Endodermal cell (in vitro differentiated cells): ENCODE data around the gene CFAP69. TPM values are rescaled to one million over a fixed set of nuclear protein-coding genes. Genes with fewer than 3 reads are reported as not detected.
"Not testable (repeated sequence)": the region's sequence is repeated elsewhere in the genome, so short reads cannot be mapped to it uniquely, and the experiment has no call there.

Source experiments
- DNase-seq: peaks from one replicate; pipeline ENCODE4 v3.0.0-alpha.2; 2017
- H3K27ac ChIP-seq: 2 replicates; pipeline ENCODE4 v1.5.1; 2013; ENCODE audit warnings: mild to moderate bottlenecking, low read depth, low read length, moderate library complexity
- H3K27me3 ChIP-seq: 2 replicates; pipeline ENCODE4 v1.6.1; 2013; ENCODE audit warnings: mild to moderate bottlenecking, low read length, moderate library complexity; ENCODE audit not compliant: insufficient read depth, control insufficient read depth, poor library complexity, severe bottlenecking
- H3K36me3 ChIP-seq: 2 replicates; pipeline ENCODE4 v1.7.0; 2013; ENCODE audit warnings: mild to moderate bottlenecking, low read length, moderate library complexity; ENCODE audit not compliant: control insufficient read depth, insufficient read depth
- H3K4me1 ChIP-seq: one replicate; pipeline ENCODE4 v1.7.0; 2013; ENCODE audit warnings: low read length; ENCODE audit not compliant: control insufficient read depth, insufficient read depth
- H3K4me3 ChIP-seq: 2 replicates; pipeline ENCODE4 v1.5.1; 2013; ENCODE audit warnings: mild to moderate bottlenecking, low read length, moderate library complexity
- H3K9ac ChIP-seq: 2 replicates; pipeline ENCODE4 v1.6.1; 2013; ENCODE audit warnings: mild to moderate bottlenecking, low read length, moderate library complexity; ENCODE audit not compliant: poor library complexity, severe bottlenecking; ENCODE audit errors: extremely low read depth
- H3K9me3 ChIP-seq: 2 replicates; pipeline ENCODE4 v1.6.1; 2013; ENCODE audit warnings: mild to moderate bottlenecking, low read length, moderate library complexity; ENCODE audit not compliant: control insufficient read depth
- H3K27ac Mint-ChIP-seq: 2 replicates; pipeline ENCODE4 v1.8.0; 2020; ENCODE audit warnings: mixed read lengths
- H3K27me3 Mint-ChIP-seq: 2 replicates; pipeline ENCODE4 v1.8.0; 2021; ENCODE audit warnings: mild to moderate bottlenecking, mixed read lengths; ENCODE audit not compliant: insufficient read depth
- H3K36me3 Mint-ChIP-seq: 2 replicates; pipeline ENCODE4 v1.8.0; 2020; ENCODE audit warnings: low read depth, mixed read lengths
- H3K4me1 Mint-ChIP-seq: 2 replicates; pipeline ENCODE4 v1.8.0; 2020; ENCODE audit warnings: mixed read lengths
- H3K4me3 Mint-ChIP-seq: 2 replicates; pipeline ENCODE4 v1.8.0; 2020; ENCODE audit warnings: mild to moderate bottlenecking, moderate library complexity, mixed read lengths
- H3K9me3 Mint-ChIP-seq: 2 replicates; pipeline ENCODE4 v1.8.0; 2020; ENCODE audit warnings: mild to moderate bottlenecking, mixed read lengths
- WGBS, 2 experiments: methylation state at CpG; one replicate each; pipeline versions ENCODE4 v1.1.5 to v1.1.7; 2013; ENCODE audit warnings: missing lambda C conversion rate in 2 of 2, mixed read lengths in 1 of 2; ENCODE audit not compliant: insufficient coverage in 1 of 2, insufficient read length in 1 of 2; 5-methylcytosine and 5-hydroxymethylcytosine counted together
- total RNA-seq, 2 donors: library from RNA; stranded (reverse); fragmentation: NEBNext Ultra II Directional in 1 of 2; extraction: Animal tissue kit (Norgen Biotek cat#: 25700) in 1 of 2; gene quantifications; 2 replicates in 1 of 2; 3 replicates in 1 of 2; pipeline ENCODE4 v1.2.1, GENCODE V29; 2021
- TF ChIP-seq, protein P1 (sequence below): fragments of 200-600 bp; sonication (generic); conservative IDR thresholded peaks from 2 replicates; pipeline ENCODE4 v1.5.0; 2021; ENCODE audit warnings: antibody characterized with exemption, mild to moderate bottlenecking

Gene CFAP69
- total RNA-seq, 2 donors from 2014 or later = 4.9 to 6.6 TPM

DNA sequence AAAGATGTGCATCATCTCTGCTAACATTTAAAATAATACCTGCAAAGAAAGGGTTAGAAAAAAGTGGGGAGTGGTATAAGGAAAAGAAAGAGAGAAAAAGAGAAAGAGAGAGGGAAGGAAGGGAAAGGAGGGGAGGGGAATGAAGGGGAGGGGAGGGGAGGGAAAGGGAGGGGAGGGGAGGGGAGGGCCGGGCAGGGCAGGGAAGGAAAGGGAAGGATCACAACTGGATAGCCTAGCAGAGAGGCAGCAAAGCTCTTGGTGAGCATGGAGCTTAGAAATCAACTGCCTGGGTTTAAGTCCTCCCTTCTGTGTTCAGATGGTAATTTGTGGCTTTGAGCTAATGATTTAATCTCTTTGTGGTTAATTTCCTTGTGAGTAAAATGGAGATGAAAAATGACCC, 81.5 kb downstream of the CFAP69 start:
- H3K27me3 ChIP-seq = peaks cover 25% of the 10 kb centered on the region
- H3K4me1 ChIP-seq = no peaks in the 10 kb centered on the region
- Mint-ChIP-seq H3K27ac (no peak overlapping the region), H3K9me3 (no peaks in the 10 kb centered on the region), H3K36me3 (no peaks in the 10 kb centered on the region), H3K4me1 (no peaks in the 10 kb centered on the region), H3K27me3 (peaks cover 26% of the 10 kb centered on the region), H3K4me3 (no peak overlapping the region)
- no peaks in the 10 kb centered on the region for H3K9me3 ChIP-seq
- TF ChIP-seq, protein P1, sequence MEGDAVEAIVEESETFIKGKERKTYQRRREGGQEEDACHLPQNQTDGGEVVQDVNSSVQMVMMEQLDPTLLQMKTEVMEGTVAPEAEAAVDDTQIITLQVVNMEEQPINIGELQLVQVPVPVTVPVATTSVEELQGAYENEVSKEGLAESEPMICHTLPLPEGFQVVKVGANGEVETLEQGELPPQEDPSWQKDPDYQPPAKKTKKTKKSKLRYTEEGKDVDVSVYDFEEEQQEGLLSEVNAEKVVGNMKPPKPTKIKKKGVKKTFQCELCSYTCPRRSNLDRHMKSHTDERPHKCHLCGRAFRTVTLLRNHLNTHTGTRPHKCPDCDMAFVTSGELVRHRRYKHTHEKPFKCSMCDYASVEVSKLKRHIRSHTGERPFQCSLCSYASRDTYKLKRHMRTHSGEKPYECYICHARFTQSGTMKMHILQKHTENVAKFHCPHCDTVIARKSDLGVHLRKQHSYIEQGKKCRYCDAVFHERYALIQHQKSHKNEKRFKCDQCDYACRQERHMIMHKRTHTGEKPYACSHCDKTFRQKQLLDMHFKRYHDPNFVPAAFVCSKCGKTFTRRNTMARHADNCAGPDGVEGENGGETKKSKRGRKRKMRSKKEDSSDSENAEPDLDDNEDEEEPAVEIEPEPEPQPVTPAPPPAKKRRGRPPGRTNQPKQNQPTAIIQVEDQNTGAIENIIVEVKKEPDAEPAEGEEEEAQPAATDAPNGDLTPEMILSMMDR = no peak
- no peak overlapping the region for H3K9ac ChIP-seq
- H3K27ac ChIP-seq = no peak overlapping the region
- DNase-seq = no peak
- no peak overlapping the region for H3K4me3 ChIP-seq
- no CpG with 5 or more reads among the region's 1 CpG for WGBS, 2 experiments
- H3K36me3 ChIP-seq = no peaks in the 10 kb centered on the region

DNA sequence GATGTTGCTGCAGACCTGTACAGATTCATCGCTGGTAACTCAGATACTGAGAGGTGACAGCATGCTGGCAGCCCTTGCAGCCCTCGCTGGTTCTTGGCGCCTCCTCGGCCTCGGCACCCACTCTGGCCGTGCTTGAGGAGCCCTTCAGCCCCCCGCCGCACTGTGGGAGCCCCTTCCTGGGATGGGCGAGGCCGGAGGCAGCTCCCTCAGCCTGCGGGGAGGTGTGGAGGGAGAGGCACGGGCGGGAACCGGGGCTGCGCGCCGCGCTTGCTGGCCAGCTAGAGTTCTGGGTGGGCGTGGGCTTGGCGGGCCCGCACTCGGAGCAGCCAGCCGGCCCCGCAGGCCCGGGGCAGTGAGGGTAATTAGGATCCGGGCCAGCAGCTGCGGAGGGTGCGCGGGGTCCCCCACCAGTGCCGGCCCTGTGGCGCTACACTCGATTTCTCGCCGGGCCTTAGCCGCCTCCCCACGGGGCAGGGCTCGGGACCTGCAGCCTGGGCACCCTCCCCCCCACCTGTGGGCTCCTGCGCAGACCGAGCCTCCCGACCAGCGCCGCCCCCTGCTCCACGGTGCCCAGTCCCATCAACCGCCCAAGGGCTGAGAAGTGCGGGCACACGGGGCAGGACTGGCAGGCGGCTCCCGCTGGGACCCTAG, 89.3 kb downstream of the CFAP69 start:
- Mint-ChIP-seq H3K27me3 (peaks cover 1% of the 10 kb centered on the region), H3K4me1 (no peaks in the 10 kb centered on the region), H3K4me3 (no peak overlapping the region), H3K9me3 (peaks cover 9% of the 10 kb centered on the region), H3K27ac (no peak overlapping the region), H3K36me3 (no peaks in the 10 kb centered on the region)
- Histone ChIP-seq H3K4me3 (no peak overlapping the region), H3K4me1 (no peaks in the 10 kb centered on the region), H3K9ac (no peak overlapping the region), H3K9me3 (no peaks in the 10 kb centered on the region), H3K27ac (no peak overlapping the region), H3K36me3 (no peaks in the 10 kb centered on the region), H3K27me3 (no peaks in the 10 kb centered on the region)
- no peak for DNase-seq
- TF ChIP-seq, protein P1 = no peak
- WGBS, 2 experiments = 94 to 96% methylated on average over 9 to 48 of the region's 48 CpGs

DNA sequence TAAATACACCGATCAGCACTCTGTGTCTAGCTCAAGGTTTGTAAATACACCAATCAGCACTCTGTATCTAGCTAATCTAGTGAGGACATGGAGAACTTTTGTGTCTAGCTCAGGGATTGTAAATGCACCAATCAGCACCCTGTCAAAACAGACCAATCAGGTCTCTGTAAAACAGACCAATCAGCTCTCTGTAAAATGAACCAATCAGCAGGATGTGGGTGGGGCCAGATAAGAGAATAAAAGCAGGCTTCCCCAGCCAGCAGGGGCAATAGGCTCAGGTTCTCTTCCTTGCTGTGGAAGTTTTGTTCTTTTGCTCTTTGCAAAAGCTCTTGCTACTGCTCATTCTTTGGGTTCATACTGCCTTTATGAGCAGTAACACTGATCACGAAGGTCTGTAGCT, 90.0 kb downstream of the CFAP69 start:
- H3K4me3 Mint-ChIP-seq, H3K9me3 ChIP-seq, H3K36me3 Mint-ChIP-seq, H3K9me3 Mint-ChIP-seq, H3K27ac Mint-ChIP-seq, H3K27me3 ChIP-seq, H3K27me3 Mint-ChIP-seq, H3K4me1 Mint-ChIP-seq, H3K4me1 ChIP-seq, DNase-seq, H3K36me3 ChIP-seq, H3K9ac ChIP-seq, H3K4me3 ChIP-seq, H3K27ac ChIP-seq: not testable (repeated sequence)
- 89 to 96% methylated on average over 2 of the region's 2 CpGs for WGBS, 2 experiments

DNA sequence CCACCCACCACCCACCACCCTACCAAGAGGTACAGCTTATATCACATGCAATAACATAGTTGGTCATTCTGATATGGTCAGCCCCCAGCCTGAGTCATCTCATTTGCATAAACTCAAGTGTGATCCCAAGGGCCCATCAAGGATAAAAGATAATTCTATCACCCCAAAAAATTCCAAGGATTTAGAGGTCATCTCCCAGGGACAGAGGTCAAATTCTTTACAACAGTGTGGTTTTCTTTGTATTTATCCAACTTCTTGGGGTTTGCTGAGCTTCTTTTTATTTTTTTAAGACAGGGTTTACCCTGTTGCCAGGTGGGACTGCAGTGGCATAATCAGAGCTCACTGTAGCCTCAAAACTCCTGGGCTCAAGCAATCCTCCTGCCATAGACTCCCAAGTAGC, 92.1 kb downstream of the CFAP69 start:
- Mint-ChIP-seq H3K36me3 (no peaks in the 10 kb centered on the region), H3K4me3 (no peak overlapping the region), H3K4me1 (no peaks in the 10 kb centered on the region), H3K27me3 (peaks cover 1% of the 10 kb centered on the region), H3K9me3 (peaks cover 9% of the 10 kb centered on the region), H3K27ac (no peak overlapping the region)
- no peak for DNase-seq
- TF ChIP-seq, protein P1 = no peak
- H3K4me3 ChIP-seq = no peak overlapping the region
- H3K4me1 ChIP-seq = no peaks in the 10 kb centered on the region
- H3K9me3 ChIP-seq = no peaks in the 10 kb centered on the region
- H3K27me3 ChIP-seq = no peaks in the 10 kb centered on the region
- H3K9ac ChIP-seq = no peak overlapping the region
- H3K27ac ChIP-seq = no peak overlapping the region
- no peaks in the 10 kb centered on the region for H3K36me3 ChIP-seq
